ENCODE data around the gene SPOCK1. TPM values are rescaled to one million over a fixed set of nuclear protein-coding genes. Genes with fewer than 3 reads are reported as not detected.

The SPOCK1 gene
- total and polyA plus RNA-seq, 2 of the 4 experiments (the other 2 are of a cell fraction), result 5.0 to 20.3 TPM

- DNase-seq (no peak), ATAC-seq (ENCODE audit: low read depth) (no peak)
- H3K56ac ChIP-seq (ENCODE audit: extremely low read depth, insufficient read depth, low read length), result no peak overlapping the region
- H4K91ac ChIP-seq (ENCODE audit: insufficient read depth, low read depth, low read length), result no peak overlapping the region
- no peak overlapping the region for H2BK5ac ChIP-seq (ENCODE audit: low read depth, low read length, poor library complexity, severe bottlenecking)
- H4K8ac ChIP-seq (ENCODE audit: low read depth in 2 of 2, low read length in 2 of 2), result no peak overlapping the region
- no peak overlapping the region for H3K4me3 ChIP-seq (ENCODE audit: insufficient read depth, low read depth, low read length)
- intact Hi-C loops (cut with micrococcal nuclease) (no loop called here), dilution Hi-C loops (cut with HindIII; ENCODE audit: low sequenced_read_pairs, unreplicated experiment) (no loop called here), in situ Hi-C loops (cut with MboI; ENCODE audit: low sequenced_read_pairs) (no loop called here)
- H3K36me3 ChIP-seq (ENCODE audit: control insufficient read depth, insufficient read depth, low read length), result no peaks in the 10 kb centered on the region
- ChIA-PET POLR2A (ENCODE audit: unreplicated experiment) (no interaction called here), CTCF (no interaction called here)
- no peaks in the 10 kb centered on the region for H3K79me1 ChIP-seq (ENCODE audit: low read depth in 1 of 2, low read length in 2 of 2)
- H2BK120ac ChIP-seq (ENCODE audit: low read depth, low read length), result no peak overlapping the region
- no peak overlapping the region for H2AK5ac ChIP-seq (ENCODE audit: low read depth, low read length)
- H3K9ac ChIP-seq (ENCODE audit: low read depth, low read length), result no peak overlapping the region
- H3K9me1 ChIP-seq (ENCODE audit: insufficient read depth, low read length), result no peaks in the 10 kb centered on the region
- no peak overlapping the region for H2BK20ac ChIP-seq (ENCODE audit: low read depth, low read length)
- H4K20me1 ChIP-seq (ENCODE audit: insufficient read depth, low read length), result no peaks in the 10 kb centered on the region
- WGBS, 2 experiments (ENCODE audit: extremely low coverage in 2 of 2, insufficient read length in 1 of 2), result no CpG with 5 or more reads among the region's 7 CpGs
- no peaks in the 10 kb centered on the region for H3K9me3 ChIP-seq (ENCODE audit: control insufficient read depth, insufficient read depth, low read length)
- no peak overlapping the region for H3K27ac ChIP-seq (ENCODE audit: insufficient read depth, low read length)
- H4K5ac ChIP-seq (ENCODE audit: low read depth, low read length), result no peak overlapping the region
- H2BK15ac ChIP-seq (ENCODE audit: low read depth, low read length), result no peak overlapping the region
- no peak overlapping the region for H3K14ac ChIP-seq (replicated peaks; ENCODE audit: low read depth, low read length)
- no peak overlapping the region for H3K18ac ChIP-seq (ENCODE audit: low read depth, low read length)
- H2AFZ ChIP-seq (replicated peaks; ENCODE audit: low read length, poor library complexity), result no peak overlapping the region
- BruUV-seq (replicated peaks), result no TSS peak
- H3K4ac ChIP-seq (ENCODE audit: low read depth, low read length), result no peak overlapping the region
- H3K4me1 ChIP-seq (ENCODE audit: control insufficient read depth, insufficient read depth, low read length), result no peaks in the 10 kb centered on the region
- H3K4me2 ChIP-seq (ENCODE audit: low read depth, low read length), result no peak overlapping the region
- H3K23ac ChIP-seq (ENCODE audit: low read depth, low read length), result no peak overlapping the region
- TF ChIP-seq USF2 (IDR thresholded peaks at IDR 0.05; ENCODE audit: low read depth, low read length), result no peak
- no peak for TF ChIP-seq RCOR1 (IDR thresholded peaks at IDR 0.05; ENCODE audit: insufficient replicate concordance, low read length)
- TF ChIP-seq NFE2L2 (IDR thresholded peaks at IDR 0.05; ENCODE audit: low read depth, low read length), result no peak
- no peak for TF ChIP-seq RAD21 (IDR thresholded peaks at IDR 0.05; ENCODE audit: low read length)
- TF ChIP-seq MAZ (IDR thresholded peaks at IDR 0.05; ENCODE audit: borderline replicate concordance, low read depth, low read length), result no peak
- no peak for TF ChIP-seq SMC3 (IDR thresholded peaks at IDR 0.05; ENCODE audit: low read depth, low read length)
- H2AK9ac ChIP-seq (replicated peaks; ENCODE audit: low read depth, low read length, poor library complexity), result no peak overlapping the region
- H3K27me3 ChIP-seq (ENCODE audit: control insufficient read depth, insufficient read depth, low read length), result no peaks in the 10 kb centered on the region
Observed at GRCh38 chr5:137113161-137113560, 386.0 kb downstream of the SPOCK1 start.

Data from IMR-90 (cell line).